ENCODE results near the gene CCDC92. TPM values are rescaled to one million over a fixed set of nuclear protein-coding genes. Genes with fewer than 3 reads are reported as not detected.

CCDC92 gene
- total RNA-seq, 1 experiment from 2014 or later: 7.4 TPM

Other genes starting within 250 kb of the CCDC92 start
- 0.25 and 0.40 TPM in 2 replicates for gene DNAH10, start 210.5 kb downstream of the CCDC92 start, total RNA-seq (2014; rRNA removed; shearing (Covaris generic); ENCODE audit: low replicate concordance)
- 34.2 and 37.9 TPM in 2 replicates for gene ZNF664, start 384 bp upstream of the CCDC92 start, total RNA-seq (2014; rRNA removed; shearing (Covaris generic); ENCODE audit: low replicate concordance)

All from MG63 (cell line).